ENCODE results near the gene CHD9NB. TPM values are rescaled to one million over a fixed set of nuclear protein-coding genes. Genes with fewer than 3 reads are reported as not detected.
A peak's percentile ranks its signal among the peaks of the same experiment; 100 is the strongest.
"Not testable (repeated sequence)": the region's sequence is repeated elsewhere in the genome, so short reads cannot be mapped to it uniquely, and the experiment has no call there.

Gene CHD9NB
- total and polyA plus RNA-seq, 8 donors: 2.2 to 10.7 (median 7.3) TPM

DNA sequence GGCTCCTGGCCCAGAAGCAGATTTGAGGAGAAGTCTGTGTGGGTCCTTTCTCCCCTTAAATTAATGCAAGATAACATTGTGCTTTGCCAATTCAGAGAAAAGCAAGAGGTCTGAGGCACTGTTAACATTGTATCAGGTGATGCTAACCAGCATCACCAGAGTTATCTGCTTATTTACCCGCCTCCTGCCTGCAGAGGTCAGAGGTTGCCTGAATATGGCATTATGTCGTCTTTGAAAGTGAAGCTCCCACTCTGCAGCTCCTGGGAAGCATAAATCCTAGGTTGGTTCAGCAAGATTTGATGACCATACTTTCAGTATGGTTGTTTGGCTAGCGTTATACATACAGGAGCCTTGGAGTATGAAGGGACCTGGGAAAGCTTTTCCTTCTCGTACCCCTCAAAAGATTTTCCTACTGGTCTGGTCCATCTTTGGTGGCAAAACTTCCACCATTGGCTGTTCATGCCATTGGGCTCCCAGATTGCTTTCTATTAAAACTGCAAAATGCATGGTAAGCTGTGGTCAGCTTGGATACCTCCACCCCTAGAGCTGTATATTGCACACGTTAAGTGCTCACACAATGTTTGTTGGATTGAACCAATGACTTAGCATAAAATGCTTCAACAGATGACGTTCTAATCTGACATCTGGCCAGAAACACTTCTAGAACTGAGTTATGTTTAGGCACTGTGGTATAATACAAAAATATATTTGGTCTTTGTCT lies 26.2 kb upstream of the CHD9NB start:
- H3K27ac ChIP-seq: no peak overlapping the region
- intact Hi-C loops (cut with DNase I): no loop called here
- H3K4me1 ChIP-seq: peaks cover 2 to 18% of the 10 kb centered on the region in 2 donors

GRCh38 chr16:53078247-53078646 lies 25.6 kb upstream of the CHD9NB start:
- ATAC-seq (no peak), DNase-seq (no peak)
- H3K27me3 ChIP-seq: no peaks in the 10 kb centered on the region
- peaks cover 2 to 16% of the 10 kb centered on the region in 2 donors for H3K4me1 ChIP-seq
- H3K36me3 ChIP-seq: no peaks in the 10 kb centered on the region
- peaks cover 0 to 3% of the 10 kb centered on the region in 2 donors for H3K9me3 ChIP-seq
- TF ChIP-seq, protein P1, sequence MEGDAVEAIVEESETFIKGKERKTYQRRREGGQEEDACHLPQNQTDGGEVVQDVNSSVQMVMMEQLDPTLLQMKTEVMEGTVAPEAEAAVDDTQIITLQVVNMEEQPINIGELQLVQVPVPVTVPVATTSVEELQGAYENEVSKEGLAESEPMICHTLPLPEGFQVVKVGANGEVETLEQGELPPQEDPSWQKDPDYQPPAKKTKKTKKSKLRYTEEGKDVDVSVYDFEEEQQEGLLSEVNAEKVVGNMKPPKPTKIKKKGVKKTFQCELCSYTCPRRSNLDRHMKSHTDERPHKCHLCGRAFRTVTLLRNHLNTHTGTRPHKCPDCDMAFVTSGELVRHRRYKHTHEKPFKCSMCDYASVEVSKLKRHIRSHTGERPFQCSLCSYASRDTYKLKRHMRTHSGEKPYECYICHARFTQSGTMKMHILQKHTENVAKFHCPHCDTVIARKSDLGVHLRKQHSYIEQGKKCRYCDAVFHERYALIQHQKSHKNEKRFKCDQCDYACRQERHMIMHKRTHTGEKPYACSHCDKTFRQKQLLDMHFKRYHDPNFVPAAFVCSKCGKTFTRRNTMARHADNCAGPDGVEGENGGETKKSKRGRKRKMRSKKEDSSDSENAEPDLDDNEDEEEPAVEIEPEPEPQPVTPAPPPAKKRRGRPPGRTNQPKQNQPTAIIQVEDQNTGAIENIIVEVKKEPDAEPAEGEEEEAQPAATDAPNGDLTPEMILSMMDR (IDR thresholded peaks at IDR 0.05): no peak
- no peak overlapping the region for H3K4me3 ChIP-seq
- intact Hi-C loops (cut with DNase I): no loop called here
- no peak overlapping the region for H3K27ac ChIP-seq

More for the DNA sequence above, 26.2 kb upstream of the CHD9NB start:
- Histone ChIP-seq H3K36me3 (no peaks in the 10 kb centered on the region), H3K4me3 (no peak overlapping the region), H3K9me3 (peaks cover 0 to 3% of the 10 kb centered on the region in 2 donors), H3K27me3 (no peaks in the 10 kb centered on the region)
- ATAC-seq: no peak
- TF ChIP-seq, protein P1 (IDR thresholded peaks at IDR 0.05): no peak
- DNase-seq: no peak

DNA sequence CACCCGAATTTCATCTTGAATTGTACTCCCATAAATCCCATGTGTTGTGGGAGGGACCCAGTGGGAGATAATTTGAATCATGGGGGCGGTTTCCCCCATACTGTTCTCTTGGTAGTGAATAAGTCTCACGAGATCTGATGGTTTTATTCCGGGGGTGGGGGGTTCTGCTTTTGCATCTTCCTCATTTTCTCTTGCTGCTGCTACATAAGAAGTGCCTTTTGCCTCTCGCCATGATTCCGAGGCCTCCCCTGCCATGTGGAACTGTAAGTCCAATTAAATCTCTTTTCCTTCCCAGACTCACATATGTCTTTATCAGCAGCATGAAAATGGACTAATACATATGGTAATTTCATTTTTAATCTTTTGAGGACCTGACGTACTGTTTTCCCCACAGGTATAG lies 22.8 kb upstream of the CHD9NB start:
- H3K4me1 ChIP-seq: peaks cover 13 to 36% of the 10 kb centered on the region in 2 donors
- H3K36me3 ChIP-seq; H3K4me3 ChIP-seq; intact Hi-C loops (cut with DNase I); H3K27me3 ChIP-seq; H3K27ac ChIP-seq; H3K9me3 ChIP-seq; DNase-seq; ATAC-seq: not testable (repeated sequence)

DNA sequence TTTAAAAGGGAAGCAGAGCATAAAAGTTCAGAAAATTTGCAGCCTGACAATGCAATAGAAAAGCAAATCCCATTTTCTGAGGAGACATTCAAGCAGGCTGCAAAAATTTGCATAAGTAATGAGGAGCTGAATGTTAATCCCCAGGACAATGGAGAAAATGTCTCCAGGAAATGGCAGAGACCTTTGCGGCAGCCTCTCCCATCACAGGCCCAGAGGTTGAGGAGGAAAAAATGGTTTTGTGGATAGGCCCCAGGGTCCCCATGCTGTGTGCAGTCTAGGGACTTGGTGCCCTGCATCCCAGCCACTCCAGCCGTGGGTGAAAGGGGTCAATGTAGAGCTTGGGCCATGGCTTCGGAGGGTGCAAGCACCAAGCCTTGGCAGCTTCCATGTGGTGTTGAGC lies 21.6 kb upstream of the CHD9NB start:
- intact Hi-C loops (cut with DNase I); ATAC-seq; H3K4me3 ChIP-seq; DNase-seq; H3K36me3 ChIP-seq; H3K27ac ChIP-seq; H3K27me3 ChIP-seq; H3K9me3 ChIP-seq: not testable (repeated sequence)
- peaks cover 13 to 27% of the 10 kb centered on the region in 2 donors for H3K4me1 ChIP-seq

DNA sequence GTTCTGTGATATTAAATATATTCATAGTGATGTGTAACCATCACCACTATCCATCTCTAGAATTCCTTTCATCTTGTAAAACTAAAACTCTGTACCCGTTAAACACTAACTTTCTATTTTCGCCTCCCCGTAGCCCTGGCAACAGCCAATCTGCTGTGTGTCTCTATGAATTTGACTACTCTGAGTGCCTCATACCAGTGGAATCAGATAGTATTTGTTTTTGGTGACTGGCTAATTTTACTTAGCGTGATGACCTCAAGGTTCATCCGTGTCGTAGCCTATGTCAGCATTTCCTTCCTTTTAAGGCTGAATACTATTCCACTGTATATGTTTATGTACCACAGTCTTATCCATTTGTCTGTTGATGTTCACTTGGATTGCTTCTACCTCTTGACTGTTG lies 20.3 kb upstream of the CHD9NB start:
- Histone ChIP-seq H3K36me3 (no peaks in the 10 kb centered on the region), H3K4me1 (peaks cover 13 to 30% of the 10 kb centered on the region in 2 donors), H3K9me3 (peaks cover 0 to 3% of the 10 kb centered on the region in 2 donors), H3K27ac (peak overlapping the region in 1 of 2 donors; percentile 33), H3K27me3 (no peaks in the 10 kb centered on the region), H3K4me3 (no peak overlapping the region)
- DNase-seq (no peak), ATAC-seq (no peak)
- intact Hi-C loops (cut with DNase I): no loop called here
- TF ChIP-seq, protein P1 (IDR thresholded peaks at IDR 0.05): no peak

DNA sequence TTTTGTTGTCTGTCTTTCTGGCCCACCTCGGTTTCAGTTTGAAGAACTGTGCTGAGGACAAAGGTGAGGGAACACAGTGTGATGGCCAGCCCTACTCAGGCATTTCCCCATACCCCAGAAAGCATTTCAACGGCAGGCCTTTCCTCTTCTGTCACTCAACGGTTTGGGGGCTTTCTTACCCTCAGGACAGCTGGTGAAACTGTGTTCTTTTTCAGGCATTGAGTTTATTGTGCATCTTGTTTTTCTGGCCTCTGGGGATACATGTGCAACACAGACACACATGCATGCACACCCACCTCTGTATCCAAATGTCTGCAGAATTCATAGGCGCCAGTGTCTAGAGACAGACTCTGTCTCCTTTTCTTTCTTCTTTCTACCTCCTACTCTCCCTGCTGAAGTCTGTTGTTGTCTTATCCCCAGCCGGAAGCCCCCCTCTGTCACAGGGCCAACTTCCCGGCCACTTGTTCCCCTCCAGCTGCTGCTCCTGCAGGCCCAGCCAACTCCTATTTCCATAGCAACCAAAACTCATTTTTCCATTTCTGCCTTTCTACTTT lies 19.1 kb upstream of the CHD9NB start:
- no peak overlapping the region for H3K4me3 ChIP-seq
- intact Hi-C loops (cut with DNase I): no loop called here
- TF ChIP-seq, protein P1 (IDR thresholded peaks at IDR 0.05): no peak

More for the DNA sequence above, 19.1 kb upstream of the CHD9NB start:
- DNase-seq (peak in 2 of 4 donors; percentile 91 to 95), ATAC-seq (peak; percentile 48)
- Histone ChIP-seq H3K27ac (peak overlapping the region; percentile 7 to 46), H3K27me3 (no peaks in the 10 kb centered on the region), H3K36me3 (no peaks in the 10 kb centered on the region), H3K9me3 (peaks cover 0 to 3% of the 10 kb centered on the region in 2 donors), H3K4me1 (peaks cover 13 to 30% of the 10 kb centered on the region in 2 donors)

Data from left lung (tissue), 10 donors.